Myometrial cell (primary cell): ENCODE results near the gene NRROS. TPM values are rescaled to one million over a fixed set of nuclear protein-coding genes. Genes with fewer than 3 reads are reported as not detected.

Experiments used
- total RNA-seq: library from RNA; depleted of rRNA; stranded (reverse); fragments of >200 nt; gene quantifications from 2 replicates; pipeline ENCODE4 v1.2.3, GENCODE V29; 2015

NRROS gene
- total RNA-seq: under 0.01 TPM in 1 of 2 replicates, not detected in the other

GRCh38 chr3:196639483-196640296, at the start of gene NRROS:
TSS of gene NRROS (plus strand) at chr3:196639694. CDS start at chr3:196654540, 14,846 bp downstream.

Other genes with a start within 250 kb of the NRROS start
- 5.8 and 9.6 TPM in 2 replicates for gene UBXN7, start 207.3 kb upstream of the NRROS start, total RNA-seq
- 9.8 and 13.3 TPM in 2 replicates for gene RNF168, start 135.9 kb upstream of the NRROS start, total RNA-seq
- gene SMCO1, start 124.3 kb upstream of the NRROS start, total RNA-seq: not detected in 2 replicates
- 3.2 and 8.3 TPM in 2 replicates for gene WDR53, start 71.1 kb upstream of the NRROS start, total RNA-seq
- 6.4 and 8.4 TPM in 2 replicates for gene FBXO45, start 71.0 kb upstream of the NRROS start, total RNA-seq
- gene CEP19, start 72.6 kb downstream of the NRROS start, total RNA-seq: 2.5 and 3.5 TPM in 2 replicates
- 30.5 and 31.1 TPM in 2 replicates for gene PIGX, start 72.7 kb downstream of the NRROS start, total RNA-seq
- 27.1 and 43.8 TPM in 2 replicates for gene PAK2, start 100.2 kb downstream of the NRROS start, total RNA-seq
- gene SENP5, start 228.2 kb downstream of the NRROS start, total RNA-seq: 14.1 and 24.6 TPM in 2 replicates